GM10248 (cell line): Measurements from ENCODE around the gene MTM1.
A peak's percentile ranks its signal among the peaks of the same experiment; 100 is the strongest.

Experiments
- CTCF ChIA-PET: fragments of 300-600 bp; sonication (Branson Sonifier 250); formaldehyde crosslinking; extraction: SDS; loops from one replicate; lab custom pipeline; 2021; ENCODE audit warnings: antibody characterized with exemption; lab: Yijun Ruan, JAX
- POLR2A ChIA-PET: fragments of 350-650 bp; sonication (Branson Sonifier 250); formaldehyde crosslinking; extraction: SDS; loops from one replicate; lab custom pipeline; 2020; ENCODE audit warnings: antibody characterized with exemption; lab: Yijun Ruan, JAX
- DNase-seq: peaks from one replicate; pipeline ENCODE4 v3.0.0; 2012; ENCODE audit errors: extremely low spot score
- CTCF ChIP-seq: IDR thresholded peaks from 2 replicates; pipeline ENCODE4 v1.5.1; 2012; ENCODE audit warnings: mild to moderate bottlenecking, low read depth; ENCODE audit errors: extremely low read depth, missing control alignments, control extremely low read depth

Gene MTM1

GRCh38 chrX:150680974-150681373 is 112.6 kb downstream of the MTM1 start:
- ChIA-PET CTCF (interaction anchor here (1.4 kb wide), 1 partner anchor 34 kb away, joined by 3 read pairs; no protein-coding TSS in a partner anchor), POLR2A (no interaction called here)
- no peak for TF ChIP-seq CTCF
- peak; percentile 12 for DNase-seq

GRCh38 chrX:150683112-150683511 is 114.7 kb downstream of the MTM1 start:
- DNase-seq = no peak
- no peak for TF ChIP-seq CTCF
- ChIA-PET CTCF (interaction anchor here (0.7 to 1.9 kb wide), 16 partner anchors 8 to 234 kb away, joined by 3 to 26 read pairs (median 6); partner anchors contain the start of gene MTMR1), POLR2A (no interaction called here)

GRCh38 chrX:150683536-150684146 is 115.2 kb downstream of the MTM1 start:
- ChIA-PET POLR2A (no interaction called here), CTCF (interaction anchor here (0.7 to 1.9 kb wide), 17 partner anchors 9 to 722 kb away, joined by 3 to 26 read pairs (median 6); partner anchors contain the start of gene MTMR1)
- peak; percentile 18 for TF ChIP-seq CTCF
- DNase-seq = peak; percentile 37

- no peak for TF ChIP-seq CTCF
- no peak for DNase-seq
- POLR2A ChIA-PET = no interaction called here
- CTCF ChIA-PET = interaction anchor here (1.4 kb wide), 1 partner anchor 14 kb away, joined by 5 read pairs; no protein-coding TSS in a partner anchor
Measured at GRCh38 chrX:150688911-150689451, 120.6 kb downstream of the MTM1 start.

GRCh38 chrX:150690126-150690525 is 121.7 kb downstream of the MTM1 start:
- POLR2A ChIA-PET = no interaction called here
- no peak for TF ChIP-seq CTCF
- DNase-seq = no peak
- CTCF ChIA-PET = interaction anchor here (3.0 kb wide), 1 partner anchor 25 kb away, joined by 11 read pairs; no protein-coding TSS in a partner anchor

GRCh38 chrX:150692296-150692695 is 123.9 kb downstream of the MTM1 start:
- ChIA-PET CTCF (interaction anchor here (1.3 to 3.0 kb wide), 4 partner anchors 9 to 26 kb away, joined by 3 to 15 read pairs (median 7); no protein-coding TSS in a partner anchor), POLR2A (no interaction called here)
- no peak for DNase-seq
- no peak for TF ChIP-seq CTCF
